NCI-H1105 (cell line): ENCODE data around the gene NUDT2.

Source experiments
- DNase-seq: peaks from one replicate; lab custom pipeline; 2025; lab: John Stamatoyannopoulos, UW

NUDT2 gene

GRCh38 chr9:34370970-34371880 lies 41.9 kb downstream of the NUDT2 start:
- no peak for DNase-seq

DNA sequence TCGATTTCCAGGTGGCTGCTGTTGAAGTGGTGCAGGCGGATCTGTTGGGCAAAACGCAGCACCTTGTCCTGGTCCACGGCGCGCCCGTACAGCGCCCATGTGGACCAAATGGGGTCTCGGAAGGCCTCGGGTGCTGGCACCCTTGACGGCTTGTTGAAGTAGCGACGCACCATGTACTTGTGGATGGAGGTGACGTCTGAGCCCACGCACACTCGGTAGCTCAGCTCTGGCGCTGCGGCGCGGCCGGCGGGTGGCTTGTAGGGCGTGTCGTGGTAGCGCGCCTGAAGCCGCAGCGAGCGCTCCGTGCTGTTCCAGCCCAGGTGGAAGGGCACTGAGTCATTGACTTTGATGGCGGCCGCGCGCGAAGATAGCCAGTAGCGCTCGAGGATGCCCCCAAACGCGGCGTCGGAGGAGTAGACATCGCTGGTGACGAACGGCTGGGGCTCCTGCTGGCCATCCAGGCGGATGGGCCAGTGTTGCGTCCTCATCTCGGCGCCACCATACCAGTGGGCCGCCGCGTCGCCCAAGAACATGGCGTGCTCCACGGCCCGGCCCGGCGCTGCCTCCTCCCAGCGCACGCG lies 42.6 kb downstream of the NUDT2 start:
- DNase-seq: no peak

DNA sequence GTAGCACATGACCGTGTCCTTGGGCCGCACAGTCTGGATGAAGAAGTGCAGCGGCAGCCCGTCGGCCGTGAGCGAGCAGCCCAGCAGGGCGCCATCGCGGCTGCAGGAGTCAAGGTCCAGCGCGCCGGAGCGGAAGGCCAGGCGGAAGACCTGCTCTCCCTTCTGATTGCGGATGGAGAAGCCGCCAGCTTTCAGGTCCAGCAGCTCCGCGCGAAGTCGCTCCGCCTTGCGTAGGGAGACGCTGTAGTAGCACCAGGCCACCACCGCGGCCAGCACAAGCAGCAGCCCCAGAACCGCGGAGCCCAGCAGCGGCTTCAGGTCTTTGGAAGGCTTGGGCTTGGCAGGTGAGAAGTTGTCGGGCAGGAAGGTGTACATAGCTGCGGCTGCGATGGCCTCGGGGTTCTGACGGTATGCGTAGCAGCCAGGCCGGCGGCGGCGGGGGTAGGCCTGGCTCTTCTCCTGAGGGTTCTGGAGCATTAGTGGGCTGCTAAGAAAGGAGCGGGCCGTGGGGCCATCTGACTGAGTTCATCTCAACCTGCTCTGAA lies 43.2 kb downstream of the NUDT2 start:
- DNase-seq: no peak

- no peak for DNase-seq
Observed at GRCh38 chr9:34373749-34374148, 44.4 kb downstream of the NUDT2 start.

- no peak for DNase-seq
Observed at GRCh38 chr9:34374339-34374738, 45.0 kb downstream of the NUDT2 start.

DNA sequence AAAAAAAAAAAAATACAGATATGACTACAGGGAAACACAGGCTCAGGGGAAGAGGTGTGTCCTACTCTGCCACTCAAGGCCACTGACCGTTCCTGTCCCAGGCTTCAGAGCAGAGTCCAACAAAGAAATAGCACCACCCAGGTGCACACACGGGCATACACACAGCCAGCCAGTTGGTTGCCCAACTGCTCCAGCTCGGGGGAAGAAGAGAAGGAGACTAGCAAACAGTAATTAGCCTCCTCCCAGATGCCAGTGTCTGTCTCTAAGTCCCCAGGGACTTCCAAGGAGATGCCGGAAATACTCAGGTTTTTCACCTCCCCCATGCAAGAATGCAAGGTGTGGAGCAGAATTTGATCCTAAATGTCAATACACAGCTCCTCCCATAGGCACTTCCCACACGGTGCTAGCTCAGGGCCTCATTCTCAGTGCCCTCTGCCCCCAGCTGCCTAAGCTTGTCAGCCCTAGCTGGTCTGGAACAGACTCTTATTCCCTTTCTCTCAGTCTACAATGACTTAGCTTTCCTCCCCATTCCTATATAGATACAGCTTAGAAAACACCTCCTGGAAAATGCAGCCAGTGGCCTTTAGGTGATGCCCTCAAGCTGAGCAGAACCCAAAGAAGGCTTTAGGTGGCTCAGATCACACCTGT lies 45.7 kb downstream of the NUDT2 start:
- no peak for DNase-seq

DNA sequence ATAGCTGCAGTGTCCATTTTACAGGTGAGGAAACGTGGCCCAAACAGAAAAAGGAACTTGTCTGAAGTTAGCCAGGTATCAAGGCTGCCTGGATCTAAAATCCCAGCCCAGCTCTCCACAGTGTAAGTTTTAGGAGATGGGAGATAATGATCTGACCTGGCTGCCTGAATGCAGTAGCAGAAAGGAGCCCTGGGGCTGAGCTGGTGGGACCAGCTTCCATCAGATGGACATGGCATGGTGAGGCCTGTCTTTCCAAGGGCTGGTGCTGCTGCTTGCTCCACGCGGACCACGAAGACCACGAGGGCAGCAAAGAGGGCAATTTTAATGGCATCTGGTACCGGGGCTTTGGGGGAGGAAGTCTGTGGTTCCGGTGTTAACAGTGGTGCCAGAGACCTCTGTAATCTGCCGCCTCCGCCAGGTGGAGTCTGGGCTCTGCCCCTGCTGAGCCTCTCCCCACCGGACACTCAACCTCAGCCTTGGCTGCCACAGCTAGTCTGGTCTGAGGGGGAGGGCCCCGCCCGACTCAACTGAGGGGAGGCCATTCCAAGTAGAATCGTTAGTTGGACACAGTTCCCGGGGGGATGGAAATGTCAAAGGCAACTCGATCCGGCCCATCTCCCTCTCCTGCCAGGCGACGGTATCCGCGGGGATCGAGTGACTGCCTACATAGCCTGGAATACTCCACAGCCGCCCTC lies 46.7 kb downstream of the NUDT2 start:
- peak; percentile 7 for DNase-seq

- peak; percentile 94 for DNase-seq
Observed at GRCh38 chr9:34376596-34377403, 47.4 kb downstream of the NUDT2 start, which contains the start of gene MYORG. MYORG (minus strand) TSS chr9:34376898; CDS start chr9:34372943, 3,955 bp downstream.

GRCh38 chr9:34377404-34377746 lies 48.0 kb downstream of the NUDT2 start:
- no peak for DNase-seq

- no peak for DNase-seq
Observed at GRCh38 chr9:34378376-34379060, 49.1 kb downstream of the NUDT2 start.

DNA sequence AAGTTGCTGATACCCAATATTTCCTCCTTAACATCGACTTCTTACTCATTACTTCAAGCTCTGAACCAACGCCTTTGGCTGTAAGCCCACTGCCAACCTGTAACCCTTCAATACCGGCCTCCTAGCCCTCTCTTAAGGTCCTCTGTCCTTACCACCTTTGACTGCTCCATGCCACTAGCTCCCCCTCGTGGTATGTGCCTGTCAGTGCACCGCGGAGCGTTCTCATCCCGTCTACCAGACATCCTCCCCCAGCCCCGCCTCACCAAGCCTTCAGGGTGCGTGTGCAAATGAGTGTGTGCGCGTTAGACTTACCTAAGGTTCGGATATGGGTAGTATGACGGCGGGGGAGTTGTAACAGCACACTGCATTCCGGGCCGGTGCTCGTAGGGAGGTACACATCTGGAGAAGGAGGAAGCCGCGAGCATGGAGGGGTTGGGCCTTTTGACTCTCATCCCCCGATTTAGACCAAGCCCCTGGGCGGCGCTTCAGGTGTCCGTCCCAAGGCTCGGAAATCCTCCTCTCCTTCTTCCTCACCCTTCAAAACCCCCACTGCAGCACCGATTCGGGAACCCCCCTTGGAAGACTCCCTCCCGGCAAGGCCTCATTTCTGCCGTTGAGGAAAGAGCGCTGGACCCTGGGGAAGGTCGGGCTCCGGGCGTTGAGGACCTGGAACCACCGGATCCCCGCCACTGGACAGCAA lies 50.1 kb downstream of the NUDT2 start:
- peak; percentile 87 for DNase-seq

DNA sequence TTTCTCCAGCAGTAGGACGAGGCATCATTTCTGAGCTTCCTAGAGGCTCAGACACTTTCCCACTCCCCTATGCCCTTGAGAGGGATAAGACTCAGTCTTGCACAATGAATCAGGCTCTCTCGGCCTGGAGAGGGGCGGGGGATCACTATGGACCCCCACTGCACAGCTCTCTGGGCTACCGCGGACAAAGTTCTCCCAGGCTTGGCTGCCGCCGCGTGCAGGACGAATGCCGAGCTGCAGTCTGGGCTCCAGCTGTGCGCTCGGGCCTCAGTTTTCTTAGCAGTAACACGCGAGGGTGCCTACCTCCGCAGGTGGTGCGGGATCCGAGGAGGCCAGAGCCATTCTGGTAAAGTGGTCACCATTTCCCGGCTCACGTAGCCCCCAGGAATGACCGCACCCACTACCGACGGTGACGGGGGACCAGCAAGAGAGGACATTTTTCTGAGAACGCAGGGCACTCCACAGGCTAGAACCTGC lies 50.7 kb downstream of the NUDT2 start:
- no peak for DNase-seq

DNA sequence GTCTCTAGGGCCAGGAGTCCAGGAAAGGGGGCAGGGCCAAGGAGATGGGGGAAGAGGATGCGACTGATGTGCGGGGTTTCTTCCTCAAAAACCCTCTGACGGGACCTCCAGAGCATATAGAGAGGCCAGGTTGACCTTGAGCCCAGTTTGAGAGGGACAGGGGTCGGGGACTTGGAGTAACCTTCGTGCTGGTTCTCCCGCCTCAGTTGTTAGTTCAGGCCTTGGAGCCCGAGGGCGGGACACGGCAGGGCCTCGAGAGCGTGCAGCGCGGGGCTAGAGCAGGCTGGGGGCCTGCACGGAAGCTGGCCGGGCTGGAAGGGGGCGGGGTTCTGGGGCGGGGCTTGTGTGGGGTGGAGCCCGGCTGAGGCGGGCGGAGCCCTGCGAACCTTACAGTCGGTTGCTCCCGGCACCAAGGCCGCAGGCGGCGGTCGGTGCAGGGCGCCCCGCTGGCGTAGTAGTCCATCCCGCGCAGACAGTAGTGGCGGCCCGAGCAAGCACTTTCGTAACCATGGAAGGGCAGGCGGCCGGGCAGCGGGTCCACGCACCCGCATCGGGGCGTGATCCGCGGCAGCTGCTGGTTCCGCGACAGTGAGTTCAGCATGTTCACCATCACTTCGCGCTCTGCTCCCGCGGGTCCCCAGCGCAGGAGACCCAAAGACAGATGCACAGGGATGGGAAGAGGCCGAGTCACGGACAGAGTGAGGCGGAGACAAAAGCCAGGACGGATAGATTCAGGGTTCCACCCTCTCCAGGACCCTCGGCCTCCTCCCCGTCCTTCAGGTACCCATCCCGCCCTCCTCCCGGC lies 51.3 kb downstream of the NUDT2 start:
- DNase-seq: peak; percentile 57

- no peak for DNase-seq
Observed at GRCh38 chr9:34381323-34381722, 52.0 kb downstream of the NUDT2 start.

GRCh38 chr9:34382054-34382453 lies 52.7 kb downstream of the NUDT2 start:
- DNase-seq: no peak

- DNase-seq: no peak
Observed at GRCh38 chr9:34382879-34383278, 53.5 kb downstream of the NUDT2 start.

DNA sequence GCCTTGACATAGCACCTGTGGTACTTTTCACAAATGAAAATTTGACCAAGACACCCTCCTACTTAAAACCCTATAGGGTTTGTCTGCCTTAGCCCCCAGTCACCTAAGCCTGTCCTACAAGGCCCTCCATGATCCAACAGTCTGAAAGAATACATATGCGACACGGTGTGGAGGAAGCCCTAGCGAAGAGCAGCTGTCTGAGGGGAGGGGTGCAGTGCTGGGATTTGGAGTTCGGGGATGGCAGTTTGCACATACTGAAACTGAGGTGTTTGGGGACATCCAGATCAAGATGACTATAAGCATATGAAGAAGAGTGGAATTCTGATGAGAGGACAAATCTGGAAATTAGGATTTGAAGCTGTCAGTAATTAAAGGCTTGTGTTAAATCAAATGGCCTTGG lies 54.5 kb downstream of the NUDT2 start:
- no peak for DNase-seq

DNA sequence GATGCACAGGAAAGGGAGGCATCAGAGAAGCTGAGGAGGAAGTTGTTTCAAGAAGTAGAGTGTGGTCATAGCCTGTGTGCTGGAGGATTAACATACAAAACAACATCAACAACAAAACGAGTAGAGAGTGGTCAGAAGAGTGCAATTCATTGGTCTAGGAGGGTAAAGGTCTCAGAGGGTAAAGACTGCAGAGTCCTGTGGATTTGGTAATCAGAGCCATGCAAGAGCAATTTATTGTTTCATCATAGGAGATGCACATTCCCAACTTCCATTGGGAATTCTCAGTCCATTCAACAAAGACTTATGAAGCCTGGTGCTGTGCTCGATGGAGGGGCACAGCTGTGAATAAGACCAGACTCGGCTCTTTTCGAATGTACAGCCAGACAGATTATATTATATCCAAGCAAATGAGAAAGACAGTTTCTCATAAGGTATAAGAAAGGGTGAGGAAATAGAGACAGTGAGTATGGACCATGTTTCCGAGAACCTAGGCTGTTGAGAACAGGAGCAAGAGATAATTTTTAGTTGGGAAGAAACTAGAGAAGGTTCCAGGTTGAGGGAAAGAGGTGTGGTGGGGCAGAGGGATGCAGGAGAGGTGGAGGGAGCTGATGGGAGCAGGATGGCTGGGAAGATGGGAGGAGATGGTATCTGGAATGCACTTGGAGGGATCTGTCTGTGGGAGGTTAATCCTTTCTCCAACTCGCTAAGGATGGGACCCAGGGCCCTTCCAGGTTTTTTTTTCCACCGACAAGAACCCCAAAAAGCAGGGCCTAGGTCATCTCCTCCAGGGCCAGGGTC lies 55.2 kb downstream of the NUDT2 start:
- no peak for DNase-seq
